NCI-H524 (cell line): ENCODE results near the gene EEPD1.
A peak's percentile ranks its signal among the peaks of the same experiment; 100 is the strongest.
"Not testable (repeated sequence)": the region's sequence is repeated elsewhere in the genome, so short reads cannot be mapped to it uniquely, and the experiment has no call there.

Experiments
- DNase-seq, 2 experiments: peaks; one replicate each; lab custom pipeline; 2025; lab: John Stamatoyannopoulos, UW

Gene EEPD1

DNA sequence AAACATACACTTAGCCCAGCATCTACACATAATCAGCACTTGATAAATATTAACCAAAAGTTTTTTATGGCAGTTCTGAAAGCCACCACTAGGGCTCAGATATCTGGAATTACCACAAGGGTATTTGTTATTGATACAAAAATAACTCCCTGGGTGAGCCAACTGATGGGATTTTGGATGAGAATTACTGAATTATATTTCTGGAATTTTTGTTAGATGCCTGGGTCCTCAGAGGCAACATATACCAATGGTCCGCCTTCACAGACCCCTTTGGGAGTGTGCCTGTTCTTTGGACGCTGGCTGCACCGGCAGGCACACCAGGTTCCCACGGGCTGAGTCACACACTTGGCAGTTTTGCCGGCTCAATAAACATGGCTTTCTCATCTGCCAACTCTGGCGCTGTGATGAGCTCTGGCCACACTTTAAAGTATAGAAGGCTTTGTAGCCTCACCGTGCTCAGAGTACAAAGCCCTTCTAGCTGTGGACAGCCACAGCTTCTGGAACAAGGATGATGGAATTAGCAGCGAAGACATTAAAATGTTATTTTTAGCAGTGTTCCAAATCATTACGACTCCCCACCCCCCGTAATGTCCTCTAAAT is 24.5 kb upstream of the EEPD1 start:
- DNase-seq = peak in 1 of 2 experiments; percentile 8

DNA sequence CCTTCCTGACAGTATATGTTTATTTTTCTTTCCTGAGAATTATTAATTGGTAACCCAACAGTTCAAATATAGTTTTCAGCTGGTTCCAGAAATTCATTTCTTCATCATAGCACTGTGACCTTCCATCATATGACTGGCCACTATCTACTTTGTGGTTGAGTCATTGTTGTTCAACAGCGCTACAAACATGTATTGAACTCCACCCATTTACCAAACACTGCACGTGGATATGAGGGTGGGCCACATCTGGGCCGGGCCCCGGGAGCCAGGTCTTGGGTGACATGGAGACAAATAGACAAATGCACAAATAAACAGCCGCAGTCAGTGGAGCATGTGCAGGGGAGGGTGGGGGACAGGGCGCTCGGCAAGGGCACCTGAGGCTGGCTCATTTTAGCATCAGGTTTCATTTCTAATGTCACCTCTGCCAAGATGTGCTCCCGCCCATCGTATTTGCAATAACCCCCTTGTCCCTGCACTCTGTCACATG is 24.0 kb upstream of the EEPD1 start:
- DNase-seq = no peak

GRCh38 chr7:36130236-36130945 is 22.7 kb upstream of the EEPD1 start:
- DNase-seq = no peak

DNA sequence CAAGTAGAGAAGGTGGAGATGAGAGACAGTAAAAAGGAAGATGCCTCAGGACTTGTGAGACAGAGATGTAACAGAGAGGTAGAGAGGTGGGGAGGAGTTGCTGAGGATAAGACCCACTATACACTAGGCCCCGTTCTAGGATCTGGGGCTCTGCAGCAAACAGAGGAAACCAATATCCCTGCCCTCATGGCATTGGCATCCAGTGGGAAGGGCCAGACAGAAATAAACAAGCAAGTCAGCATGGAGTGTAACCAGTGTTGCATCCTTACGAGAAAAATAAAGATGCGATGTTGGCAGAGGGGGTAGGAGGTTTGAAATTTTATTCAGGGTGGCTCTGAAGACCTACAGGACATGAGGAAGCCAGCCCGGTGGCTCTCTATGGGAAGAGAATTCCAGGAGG is 22.0 kb upstream of the EEPD1 start:
- DNase-seq = no peak

- no peak for DNase-seq
Measured at GRCh38 chr7:36131499-36131898, 21.6 kb upstream of the EEPD1 start.

DNA sequence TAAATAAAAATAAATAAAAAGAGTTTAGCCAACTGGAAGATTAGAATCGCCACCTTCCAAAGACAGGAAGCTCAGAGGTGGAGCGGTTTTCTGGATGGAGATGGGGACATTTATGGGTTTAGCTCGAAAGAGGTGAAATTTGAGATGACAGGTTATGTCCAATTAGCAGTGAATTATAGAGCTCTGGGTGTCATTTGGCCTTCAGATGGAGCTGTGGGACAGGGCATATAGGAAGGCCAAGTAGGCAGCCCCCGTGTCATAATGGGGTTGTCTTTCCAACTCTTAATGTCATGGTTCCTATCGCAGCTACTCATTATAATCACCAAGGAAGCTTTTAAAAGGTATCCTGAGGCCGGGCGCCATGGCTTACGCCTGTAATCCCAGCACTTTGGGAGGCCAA is 21.0 kb upstream of the EEPD1 start:
- DNase-seq = peak in 1 of 2 experiments; percentile 47

- no peak for DNase-seq
Measured at GRCh38 chr7:36135700-36136099, 17.4 kb upstream of the EEPD1 start.

- no peak for DNase-seq
Measured at GRCh38 chr7:36137258-36137657, 15.8 kb upstream of the EEPD1 start.

DNA sequence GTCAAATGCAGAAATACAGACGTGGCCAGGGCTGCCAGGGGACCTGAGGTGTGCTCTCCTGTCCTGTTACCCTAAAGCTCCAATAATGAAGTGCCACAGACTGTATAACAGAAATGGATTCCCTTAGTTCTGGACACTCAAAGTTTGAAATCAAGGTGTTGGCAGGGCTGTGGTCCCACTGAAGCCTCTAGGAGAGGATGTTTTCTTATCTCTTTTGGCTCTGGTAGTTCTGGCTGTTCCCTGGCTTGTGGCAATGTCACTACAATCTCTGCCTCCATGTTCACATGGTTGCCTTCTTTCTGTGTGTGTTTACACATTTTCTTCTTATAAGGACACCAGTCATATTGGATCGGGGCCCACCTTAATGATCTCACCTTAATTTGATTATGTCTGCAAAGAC is 15.3 kb upstream of the EEPD1 start:
- DNase-seq = no peak

- DNase-seq = peak; percentile 60 to 85
Measured at GRCh38 chr7:36138209-36138608, 14.8 kb upstream of the EEPD1 start.

DNA sequence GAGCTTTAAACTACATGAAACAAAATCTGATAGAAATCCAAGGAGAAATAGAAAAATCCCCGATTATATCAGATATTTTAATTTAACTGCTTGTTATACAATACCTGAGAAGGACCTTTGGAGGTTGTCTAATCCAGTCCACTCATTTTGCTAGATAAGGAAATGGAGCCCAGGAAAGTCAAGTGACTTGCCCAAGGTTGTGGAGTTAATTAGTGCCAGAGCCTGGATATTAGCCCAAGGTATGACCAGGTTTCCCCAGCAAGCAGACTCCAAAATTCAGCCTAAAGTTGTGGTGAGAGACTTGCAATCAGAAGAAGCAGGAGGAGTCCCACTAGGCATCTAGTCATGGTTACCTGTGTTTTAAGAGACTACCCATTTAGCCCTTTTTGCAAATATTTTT is 11.7 kb upstream of the EEPD1 start:
- DNase-seq = no peak

DNA sequence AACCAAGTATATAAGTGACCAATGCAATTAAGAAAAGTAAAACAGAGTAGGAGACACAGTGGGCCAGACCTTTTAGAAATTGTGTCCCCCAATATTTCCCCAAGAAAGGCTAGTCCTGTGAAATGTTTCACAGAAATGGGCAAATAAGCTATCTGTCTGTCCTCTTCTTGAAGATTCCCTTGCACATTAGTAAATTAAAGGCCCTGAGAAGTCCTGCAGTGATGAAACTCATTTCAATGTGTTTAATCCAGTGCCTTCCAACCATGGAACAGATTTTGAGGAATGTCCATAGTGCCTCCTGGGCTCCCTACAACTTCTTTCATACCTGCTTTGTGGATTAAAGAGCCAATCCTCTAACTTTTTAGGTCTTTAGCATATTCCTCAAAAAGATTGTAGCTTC is 11.2 kb upstream of the EEPD1 start:
- DNase-seq = no peak

- no peak for DNase-seq
Measured at GRCh38 chr7:36144189-36144588, 8.9 kb upstream of the EEPD1 start.

GRCh38 chr7:36145686-36146085 is 7.4 kb upstream of the EEPD1 start:
- no peak for DNase-seq

DNA sequence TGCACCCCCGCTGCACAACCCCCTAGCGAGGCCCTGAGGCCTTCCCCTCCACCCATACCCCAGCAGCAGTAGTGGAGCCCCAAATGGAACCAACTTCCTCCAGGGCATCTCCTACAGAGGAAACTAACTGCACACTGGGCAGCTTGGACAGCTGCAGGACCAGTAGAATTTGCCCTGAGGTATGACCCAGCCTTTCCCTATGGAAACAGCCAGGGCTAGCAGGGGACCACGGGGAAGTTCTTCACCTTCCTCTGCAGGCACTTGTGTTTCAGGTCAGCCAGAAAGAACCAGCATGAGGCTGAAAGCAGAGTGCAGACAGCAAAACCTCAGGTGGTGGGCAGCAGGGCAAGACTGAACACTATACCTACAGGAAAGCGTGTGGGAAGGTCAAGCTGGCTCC is 5.7 kb upstream of the EEPD1 start:
- DNase-seq = no peak

- no peak for DNase-seq
Measured at GRCh38 chr7:36148422-36149065, 4.5 kb upstream of the EEPD1 start.

DNA sequence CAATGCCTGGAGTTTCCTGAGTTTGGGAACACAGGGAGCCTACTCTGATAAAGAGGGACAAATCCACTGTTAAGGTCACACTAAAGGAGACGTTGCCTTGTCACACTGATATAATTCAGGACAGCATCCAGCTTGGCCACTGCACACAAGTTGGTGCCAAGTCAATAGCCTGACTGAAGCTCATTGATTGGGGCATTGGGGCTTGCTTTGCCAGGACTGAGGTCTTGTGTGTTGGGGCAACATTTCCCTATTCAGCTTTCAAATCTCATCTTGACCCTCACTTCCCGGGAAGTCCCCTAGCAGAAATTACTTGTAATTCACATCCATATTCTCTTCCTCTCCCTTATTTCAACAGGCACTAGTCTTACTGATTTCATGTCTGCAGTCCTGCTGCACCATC is 3.8 kb upstream of the EEPD1 start:
- DNase-seq = not testable (repeated sequence)

GRCh38 chr7:36149694-36150452 is 3.2 kb upstream of the EEPD1 start:
- no peak for DNase-seq

DNA sequence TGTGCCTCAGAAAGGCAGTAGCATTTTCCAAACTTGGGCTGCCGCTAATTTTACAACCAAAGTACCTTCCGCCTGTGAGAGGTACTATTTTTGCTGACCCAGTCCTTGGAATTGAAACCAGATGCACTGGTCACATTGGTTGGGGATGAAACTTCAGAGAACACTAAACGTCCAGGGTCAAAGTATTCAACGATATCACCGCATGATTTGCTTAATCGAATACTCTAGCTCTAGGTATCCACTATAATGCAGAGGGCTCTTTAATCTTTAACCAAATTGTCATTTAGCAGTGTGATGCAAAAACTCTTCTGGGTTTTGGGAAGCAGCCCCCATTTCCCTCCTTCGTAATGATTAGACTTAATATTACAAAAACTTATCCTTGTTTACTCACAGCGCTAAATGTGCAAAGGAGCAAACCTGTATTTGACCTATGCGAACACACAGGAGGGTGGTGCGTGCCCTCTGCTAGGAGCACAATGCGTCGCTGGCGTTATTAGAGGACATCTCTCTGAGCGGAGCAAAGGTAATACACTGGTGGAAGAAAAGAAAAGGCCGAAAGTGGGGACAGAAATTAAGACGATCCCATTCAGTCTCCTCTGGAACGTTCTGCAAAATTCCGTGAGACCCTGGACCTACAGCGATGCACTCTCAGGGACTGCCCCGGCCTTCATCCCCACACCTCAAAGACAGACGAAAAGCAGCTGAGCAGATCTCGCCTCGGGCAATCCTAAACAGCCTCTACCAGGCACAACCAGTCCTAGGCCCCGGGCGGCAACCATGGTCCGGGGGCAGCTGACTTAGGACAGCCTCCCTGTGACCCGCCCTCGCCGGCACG is 916 bp upstream of the EEPD1 start:
- no peak for DNase-seq

- DNase-seq = peak in 1 of 2 experiments; percentile 46
Measured at GRCh38 chr7:36153571-36154097, 580 bp downstream of the EEPD1 start.
